NK-92 (cell line): ENCODE measurements around the gene APOL1.
A peak's percentile ranks its signal among the peaks of the same experiment; 100 is the strongest.
"Not testable (repeated sequence)": the region's sequence is repeated elsewhere in the genome, so short reads cannot be mapped to it uniquely, and the experiment has no call there.

Experiments
- DNase-seq: peaks from one replicate; lab custom pipeline; 2025; ENCODE audit not compliant: unreplicated experiment; lab: John Stamatoyannopoulos, UW

The APOL1 gene

DNA sequence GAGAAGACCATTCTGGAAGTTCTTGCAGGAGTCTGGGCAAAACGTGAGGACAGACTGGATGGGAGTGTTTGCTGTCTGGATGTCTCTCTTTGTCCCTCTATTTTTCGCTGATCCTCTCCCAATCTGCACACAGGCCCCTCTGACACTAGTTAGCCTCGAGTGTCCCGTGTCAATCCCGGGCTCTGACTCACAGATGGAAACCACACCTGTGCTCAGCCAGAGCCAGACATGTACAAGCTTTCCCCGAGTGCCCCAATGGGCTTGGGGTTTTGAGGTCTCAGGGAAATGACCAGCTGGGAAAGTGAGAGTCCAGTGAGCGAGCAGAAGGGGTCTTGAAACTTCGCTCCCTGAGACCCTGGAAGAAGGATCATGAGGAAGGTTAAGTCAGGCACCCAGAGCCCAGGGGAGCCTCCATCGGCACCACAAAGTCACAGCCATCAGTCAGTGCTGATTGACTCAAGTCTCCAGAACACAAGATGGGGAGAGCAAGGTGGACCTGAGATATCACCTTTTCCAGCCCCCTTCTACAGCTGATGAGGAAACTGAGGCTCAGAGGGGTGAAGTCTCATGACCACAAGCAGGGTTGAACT is 27.5 kb upstream of the APOL1 start:
- DNase-seq: no peak

DNA sequence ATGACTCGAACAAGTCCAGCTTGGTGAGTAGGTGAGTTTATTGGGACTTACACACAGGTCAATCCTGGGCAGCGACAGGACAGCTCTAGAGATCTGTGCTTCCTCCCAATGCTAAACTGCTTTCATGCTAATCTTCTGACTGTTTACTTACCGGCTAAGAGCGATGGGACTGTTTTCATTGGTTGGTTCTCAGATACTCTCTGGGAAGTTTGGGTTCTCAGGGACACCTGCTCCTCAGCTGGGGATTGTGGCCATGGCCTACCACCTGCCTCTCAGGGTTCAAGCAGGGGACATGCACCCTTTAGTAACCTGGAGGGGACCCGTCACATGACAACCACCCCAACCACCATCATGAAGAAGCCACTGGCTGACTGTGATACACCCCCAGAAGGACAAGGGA is 26.7 kb upstream of the APOL1 start:
- no peak for DNase-seq

DNA sequence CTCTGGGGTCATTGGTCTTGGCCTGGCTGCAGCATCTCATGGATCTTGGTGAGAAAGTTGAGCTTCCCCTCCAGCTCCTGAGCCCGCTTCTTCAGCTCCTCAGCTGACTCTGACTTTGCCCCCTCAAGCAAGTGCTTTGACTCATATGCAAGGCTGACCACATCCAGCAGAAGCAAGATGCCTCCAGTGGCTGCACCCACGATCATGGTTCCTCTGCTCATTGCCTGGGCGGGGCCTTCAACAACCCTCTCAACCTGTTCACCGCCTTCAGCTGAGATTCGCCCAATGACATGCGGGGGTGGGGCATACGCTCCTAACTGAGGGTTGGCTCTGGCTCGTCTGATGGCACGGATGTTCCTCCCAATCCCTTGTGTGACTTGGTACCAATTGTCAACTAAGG is 25.5 kb upstream of the APOL1 start:
- DNase-seq: no peak

DNA sequence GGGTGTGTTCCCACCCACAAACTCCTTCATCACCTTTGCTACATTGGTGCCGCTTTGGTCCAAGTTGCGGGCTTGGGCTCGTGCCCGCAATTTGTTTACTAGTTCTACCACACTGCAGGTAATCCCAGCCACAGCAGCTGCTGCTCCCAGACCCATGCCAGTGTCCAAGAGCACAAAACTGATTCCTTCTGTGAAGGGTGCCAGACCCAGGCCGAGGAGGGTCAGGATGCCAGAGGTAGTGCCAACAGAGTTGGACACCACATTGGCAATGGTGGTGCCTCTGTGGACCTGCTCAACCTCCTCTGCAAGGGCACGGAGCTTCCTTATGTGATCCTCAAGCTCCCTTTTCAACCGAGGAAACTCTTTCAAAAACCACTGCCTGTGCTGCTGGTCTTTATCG is 25.1 kb upstream of the APOL1 start:
- DNase-seq: no peak

DNA sequence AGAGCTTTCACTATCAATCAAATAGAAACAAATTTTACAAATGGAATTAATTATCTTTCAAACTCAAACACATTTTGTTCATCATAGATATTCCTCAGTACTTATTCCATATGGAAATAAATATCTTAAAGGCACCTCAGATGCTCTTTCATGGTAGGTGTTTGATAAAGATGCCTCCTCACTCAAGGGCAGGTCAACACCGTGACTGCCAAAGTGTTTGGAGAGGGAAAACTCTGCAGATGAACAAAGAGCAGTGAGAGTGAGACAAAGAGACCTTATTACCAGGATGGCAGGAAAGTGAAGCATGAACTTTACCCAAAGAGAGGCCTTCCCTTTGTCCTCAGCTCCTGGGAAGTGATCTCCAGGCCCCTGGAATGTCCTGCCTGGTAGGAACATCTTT is 24.6 kb upstream of the APOL1 start:
- DNase-seq: not testable (repeated sequence)

DNA sequence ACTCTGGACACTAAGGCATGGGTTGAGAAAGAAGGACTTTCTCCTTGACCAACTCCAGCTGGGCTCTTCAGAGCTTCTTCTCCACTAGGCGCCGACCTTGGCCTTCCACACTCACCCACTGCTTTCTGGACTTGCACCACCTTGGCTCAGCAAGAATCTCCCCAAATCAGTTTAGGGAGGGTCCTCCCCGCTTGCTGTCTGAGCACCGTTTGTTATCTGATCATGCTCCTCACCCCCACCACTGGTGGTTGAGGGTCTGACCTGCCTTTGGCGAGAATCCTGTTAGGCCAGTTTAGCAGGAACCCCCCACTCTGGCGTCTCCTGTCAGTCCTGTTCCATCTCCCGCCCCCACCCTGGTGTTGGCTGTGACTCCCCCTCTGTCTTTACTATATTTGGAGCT is 24.0 kb upstream of the APOL1 start:
- no peak for DNase-seq

DNA sequence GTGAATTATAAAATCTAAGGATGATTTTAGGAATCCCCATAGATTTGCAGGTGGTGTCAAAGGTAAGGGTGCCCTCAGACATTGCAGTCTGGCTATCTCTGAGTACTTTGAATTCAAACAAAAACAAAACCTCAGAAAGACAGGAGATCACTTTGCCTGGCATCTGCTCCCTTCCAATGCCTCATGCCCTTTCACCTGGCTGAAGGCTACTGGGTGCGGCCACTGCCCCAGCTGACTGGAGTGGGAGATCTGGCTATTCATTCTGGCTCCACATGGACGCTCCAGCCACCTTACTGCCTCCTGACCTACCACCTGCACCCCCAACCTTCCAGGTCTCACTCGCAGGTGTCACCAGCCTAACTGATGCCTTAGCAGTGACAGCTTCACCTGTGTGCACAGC is 23.3 kb upstream of the APOL1 start:
- not testable (repeated sequence) for DNase-seq

DNA sequence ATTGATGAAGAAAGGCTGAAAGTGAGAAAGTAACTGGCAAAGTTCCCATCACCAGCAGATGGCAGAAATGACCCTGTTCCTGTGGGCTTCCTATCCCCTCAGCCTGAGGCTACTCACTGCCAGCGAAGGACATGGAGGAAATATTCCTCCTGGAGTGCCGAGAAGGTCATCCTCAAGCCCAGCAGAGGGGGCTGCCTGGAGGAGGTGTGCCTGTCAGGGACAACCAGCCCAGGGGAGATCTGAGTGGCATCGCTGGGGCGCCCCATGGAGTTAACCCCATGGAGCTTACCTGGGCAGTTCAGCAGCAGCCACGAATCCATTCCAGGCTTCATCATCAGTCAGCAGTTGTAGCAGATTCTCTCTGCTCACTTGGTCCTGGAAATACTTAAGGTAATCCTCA is 21.9 kb upstream of the APOL1 start:
- not testable (repeated sequence) for DNase-seq

DNA sequence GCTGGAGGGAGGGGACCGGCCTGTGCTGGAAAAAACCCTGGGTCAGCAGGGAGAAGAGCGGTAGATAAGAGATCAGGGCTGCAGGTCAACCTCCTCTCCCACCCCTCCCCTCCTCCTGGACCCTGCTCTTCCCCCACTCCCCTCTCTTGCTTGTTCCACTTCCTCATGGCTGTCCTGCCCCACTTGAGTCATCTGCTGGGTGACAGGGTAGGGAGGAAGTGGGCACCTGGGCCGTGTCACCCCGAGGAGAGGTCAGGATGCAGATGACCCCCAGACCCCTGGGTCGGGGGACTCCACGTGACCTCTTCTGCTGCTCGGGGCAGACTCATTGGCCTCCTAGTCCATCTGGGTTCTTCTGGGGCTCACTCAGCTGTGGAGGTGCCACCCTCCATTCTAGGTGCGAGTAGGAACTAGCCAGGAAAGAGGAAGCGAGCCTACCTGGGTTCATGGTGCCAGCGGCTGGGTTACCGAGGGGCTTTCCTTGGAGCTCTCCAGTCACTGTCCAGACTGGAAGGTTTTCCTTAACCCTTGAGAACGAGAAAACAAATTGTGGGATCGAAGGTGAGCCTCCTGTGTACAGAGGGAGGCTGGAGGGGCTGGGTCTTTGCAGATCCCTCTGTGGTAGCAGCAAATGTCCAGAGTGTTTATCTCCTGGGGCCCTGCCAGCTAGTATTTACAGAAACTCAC is 20.1 kb upstream of the APOL1 start:
- no peak for DNase-seq

DNA sequence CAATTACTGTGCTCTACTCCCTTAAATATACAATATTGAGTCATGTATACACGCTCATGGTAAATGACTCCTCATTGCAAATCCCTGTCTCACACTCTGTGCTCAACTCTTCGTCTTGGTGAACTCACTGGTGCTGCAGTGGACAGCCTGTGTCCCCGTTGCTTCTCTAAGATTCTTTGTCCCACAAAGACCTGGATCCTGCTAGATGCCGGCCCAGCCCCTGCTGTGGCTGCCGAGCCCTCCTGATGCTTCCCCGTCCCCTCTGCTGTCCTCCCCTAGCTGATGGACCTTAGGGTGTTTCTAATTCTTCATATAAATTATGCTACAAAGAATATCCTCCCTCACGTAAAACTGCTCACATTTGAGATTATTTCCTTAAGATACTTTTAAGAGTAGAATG is 19.1 kb upstream of the APOL1 start:
- no peak for DNase-seq

DNA sequence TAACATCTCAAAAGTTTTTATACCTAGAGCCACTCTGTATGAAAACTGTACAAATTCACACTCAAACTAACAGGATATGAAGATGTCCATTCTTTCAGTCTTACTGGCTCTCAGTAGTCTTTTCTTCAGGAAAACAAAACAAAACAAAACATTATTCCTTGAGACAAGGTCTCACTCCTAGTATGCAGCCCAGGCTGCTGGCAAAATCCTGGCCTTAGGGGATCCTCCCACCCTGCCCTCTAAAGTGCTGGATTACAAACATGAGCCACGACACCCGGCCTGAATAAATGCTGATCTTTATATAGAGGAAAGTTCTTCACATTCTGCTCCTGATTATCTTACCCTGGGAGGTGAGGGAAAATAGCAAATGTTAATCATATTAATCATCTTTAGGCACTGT is 18.7 kb upstream of the APOL1 start:
- DNase-seq: no peak

DNA sequence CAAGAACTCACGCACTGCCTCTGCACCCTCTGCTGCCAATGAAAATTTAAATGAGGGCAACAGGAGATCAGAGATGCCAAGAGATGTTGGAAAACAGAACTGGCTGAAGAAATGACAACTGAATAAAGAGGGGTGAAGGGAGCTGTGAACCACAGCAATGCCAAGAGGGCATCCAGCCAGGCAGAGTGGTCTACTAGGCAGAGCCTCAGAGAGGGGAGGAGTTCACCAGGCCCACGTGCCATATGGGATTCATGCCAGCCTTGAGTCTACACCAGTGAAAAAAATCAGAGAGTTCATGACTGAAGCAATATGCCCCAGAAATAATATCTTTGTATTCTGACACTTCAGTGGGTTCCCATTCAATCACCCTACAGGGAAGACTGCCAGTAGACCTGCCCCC is 18.0 kb upstream of the APOL1 start:
- DNase-seq: no peak

DNA sequence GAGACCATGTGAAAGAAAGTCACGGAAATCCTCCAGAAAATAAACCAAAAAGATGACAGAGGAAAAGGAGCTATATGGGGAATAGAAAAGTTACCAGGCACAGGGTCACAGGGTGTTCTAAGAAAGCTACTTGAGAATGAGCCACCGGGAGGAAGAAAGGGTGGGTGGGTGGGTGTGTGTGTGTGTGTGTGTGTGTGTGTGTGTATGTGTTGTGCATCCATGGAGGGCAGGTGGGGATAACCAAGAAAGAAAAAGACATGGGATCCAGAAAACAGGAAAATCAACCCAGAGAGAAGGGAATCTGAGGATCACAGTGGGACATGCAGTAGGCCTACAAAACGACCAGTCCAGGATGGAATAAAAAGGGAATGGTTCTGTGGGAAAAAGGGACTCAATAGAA is 17.3 kb upstream of the APOL1 start:
- no peak for DNase-seq

DNA sequence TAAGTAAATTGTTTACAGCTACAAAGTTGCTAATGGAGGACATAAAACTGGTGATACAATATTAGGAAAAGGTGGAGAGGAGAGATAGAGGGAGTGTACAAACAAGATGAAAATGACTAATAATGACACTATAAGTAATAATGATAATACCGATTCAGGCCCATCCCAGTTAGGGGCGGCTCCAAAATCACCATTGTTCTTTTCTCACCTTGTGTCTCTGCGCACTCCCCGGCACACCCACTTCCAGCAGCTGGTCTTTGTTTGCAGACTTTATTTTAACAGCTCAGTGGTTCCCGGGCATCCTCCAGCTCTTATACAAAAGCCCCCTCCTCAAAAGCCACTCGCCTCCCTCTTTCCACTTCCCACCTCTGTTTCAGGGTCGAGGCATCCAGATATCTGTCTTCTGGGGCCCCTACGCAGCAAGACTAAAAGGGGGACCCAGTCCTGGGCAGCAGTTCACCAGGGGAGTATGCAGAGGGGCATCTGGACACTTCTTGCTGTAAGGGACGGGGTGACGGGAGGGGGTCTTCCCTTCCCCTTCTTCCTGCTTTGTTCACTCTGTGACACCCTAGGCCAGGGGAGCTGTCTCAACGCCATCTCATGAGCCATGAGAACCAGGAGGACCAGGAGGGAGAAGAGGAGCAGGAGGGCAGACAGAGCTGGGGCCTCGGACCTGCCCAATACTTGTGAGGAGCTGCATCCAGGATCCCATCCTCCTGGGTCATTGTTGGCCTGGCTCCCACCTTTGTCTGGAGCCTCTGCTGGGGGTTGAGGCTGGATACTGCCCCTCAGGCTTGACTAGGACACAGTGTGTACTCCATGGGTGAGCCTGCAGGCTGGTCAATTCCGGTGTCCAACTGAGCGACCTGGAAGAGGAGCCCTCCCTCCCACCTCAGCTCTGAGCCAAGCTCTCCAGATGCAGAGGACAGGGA is 16.3 kb upstream of the APOL1 start:
- no peak for DNase-seq

DNA sequence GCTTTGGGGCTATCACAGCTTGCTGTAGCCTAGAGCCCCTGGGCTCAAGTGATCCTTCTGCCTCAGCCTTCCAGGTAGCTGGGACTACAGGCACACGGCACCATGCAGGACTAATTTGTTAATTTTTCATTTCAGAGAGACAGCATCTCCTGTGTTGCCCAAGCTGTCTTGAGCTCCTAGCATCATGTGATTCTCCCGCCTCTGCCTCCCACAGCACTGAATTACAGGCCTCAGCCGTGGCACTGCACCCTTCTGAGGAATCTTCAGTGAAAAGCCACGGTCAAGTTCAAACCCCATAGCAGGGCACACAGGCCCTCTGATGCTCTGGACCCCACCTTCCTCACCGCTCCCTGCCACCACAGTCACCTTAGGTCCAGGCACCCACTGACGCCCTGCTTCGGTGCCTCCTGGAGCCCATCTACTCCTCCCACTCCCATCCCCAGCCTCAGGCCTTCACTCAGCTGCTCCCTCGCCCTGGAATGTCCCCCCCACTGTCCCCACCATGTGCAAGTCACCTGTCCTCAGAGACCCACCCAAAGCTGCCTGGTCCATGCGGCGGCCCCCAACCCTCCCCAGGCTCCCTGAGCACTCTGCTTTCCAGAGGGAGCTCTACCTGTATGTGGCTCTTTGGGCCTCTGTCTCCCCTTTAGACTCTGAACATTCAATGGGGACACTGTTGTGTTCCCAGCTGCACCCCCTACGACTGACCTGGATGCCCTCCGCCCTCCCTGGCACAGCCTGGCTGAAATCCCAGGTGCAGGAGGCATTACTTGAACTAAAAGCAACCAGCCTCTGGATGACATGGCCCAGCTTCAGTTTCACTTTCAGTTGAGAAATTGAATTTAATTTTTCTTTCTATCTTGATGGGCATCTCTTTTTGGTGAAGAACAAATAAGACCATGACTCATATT is 15.2 kb upstream of the APOL1 start:
- no peak for DNase-seq

DNA sequence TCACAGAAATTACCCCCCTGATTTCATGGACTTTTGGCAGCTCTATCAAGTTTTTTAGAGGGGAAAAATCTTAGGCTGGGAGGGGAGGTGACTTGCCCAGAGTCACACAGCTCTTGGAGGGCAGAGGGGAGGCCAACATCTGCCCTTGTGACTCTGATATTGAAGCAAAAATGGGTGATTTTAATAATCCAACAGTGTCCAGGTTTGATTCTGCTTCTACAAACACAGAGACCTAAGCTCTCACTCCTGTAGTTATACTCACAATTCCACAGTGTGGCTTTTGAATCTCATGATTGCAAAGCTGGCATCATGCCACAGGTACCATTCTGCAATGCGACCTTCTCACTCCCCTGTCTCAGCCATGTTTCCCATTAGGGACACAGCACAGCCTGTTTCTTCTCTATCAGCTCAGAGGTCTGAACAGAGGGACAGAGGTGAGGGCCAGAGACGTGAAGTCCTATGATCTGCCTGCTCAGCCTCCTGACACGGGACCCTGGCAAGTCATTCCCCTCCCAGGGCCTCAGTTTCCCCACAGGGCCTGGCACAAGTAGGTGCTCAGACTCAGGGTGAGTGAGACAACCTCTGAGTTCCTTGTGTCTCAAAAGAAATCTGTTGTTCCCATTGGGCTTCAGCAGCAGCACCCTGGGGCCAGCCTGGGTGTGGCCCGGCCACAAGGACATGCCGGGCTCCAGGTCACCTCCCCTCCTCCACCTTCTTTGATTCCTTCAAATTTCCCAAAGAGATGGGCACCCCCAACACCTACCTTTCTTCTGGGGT is 14.4 kb upstream of the APOL1 start:
- no peak for DNase-seq

DNA sequence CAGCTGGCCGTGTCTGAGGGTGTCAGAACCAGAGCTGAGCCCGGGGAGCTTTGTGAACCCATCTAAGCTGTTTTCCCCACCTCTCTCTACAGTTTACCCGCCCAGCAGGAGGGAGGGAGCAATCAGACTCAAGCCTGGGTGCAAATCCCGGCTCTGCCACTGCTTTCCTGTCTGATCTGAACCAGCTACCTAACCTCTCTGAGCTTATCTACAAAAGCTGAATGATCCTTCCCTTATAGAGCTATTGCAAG is 13.9 kb upstream of the APOL1 start:
- no peak for DNase-seq

DNA sequence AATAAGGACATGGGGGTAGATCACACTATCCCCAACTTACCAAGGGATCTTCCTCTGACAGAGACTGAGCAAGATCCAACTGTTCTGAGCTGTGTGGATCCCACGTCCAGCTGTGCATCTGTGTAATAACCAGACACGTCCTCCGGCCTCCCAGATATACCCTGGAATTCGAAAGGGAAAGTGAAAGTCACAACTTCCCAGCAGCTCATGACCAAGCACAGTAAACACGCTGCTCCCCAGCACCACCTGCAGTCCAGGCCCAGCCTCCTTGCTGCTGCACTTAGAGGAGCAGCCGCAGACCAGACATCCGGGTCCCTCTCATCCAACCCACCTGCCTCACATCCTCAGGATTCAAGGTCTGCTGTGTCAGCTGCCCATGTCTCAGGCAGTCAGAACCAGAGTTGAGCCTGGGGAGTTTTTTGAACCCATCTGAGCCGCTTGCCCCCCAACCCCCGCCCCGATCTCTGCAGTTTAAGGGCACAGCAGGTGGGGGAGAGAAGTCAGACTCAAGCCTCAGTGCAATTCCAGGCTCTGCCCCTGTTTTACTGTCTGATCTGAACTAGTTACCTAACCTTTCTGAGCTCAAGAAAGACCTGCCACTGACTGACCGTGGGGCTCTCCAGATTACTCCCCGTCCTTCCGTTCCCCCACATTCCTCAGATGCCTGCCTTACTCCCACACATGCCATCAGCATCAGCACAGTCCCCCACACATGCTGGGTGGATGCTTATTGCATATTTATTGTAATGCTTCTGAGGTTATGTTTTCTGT is 13.3 kb upstream of the APOL1 start, which contains the start of gene APOL2:
TSS of gene APOL2 (minus strand) at position 127 of the 771 bp plus-strand sequence. CDS start 6,365 bp downstream, outside the sequence.
- DNase-seq: peak; percentile 39

DNA sequence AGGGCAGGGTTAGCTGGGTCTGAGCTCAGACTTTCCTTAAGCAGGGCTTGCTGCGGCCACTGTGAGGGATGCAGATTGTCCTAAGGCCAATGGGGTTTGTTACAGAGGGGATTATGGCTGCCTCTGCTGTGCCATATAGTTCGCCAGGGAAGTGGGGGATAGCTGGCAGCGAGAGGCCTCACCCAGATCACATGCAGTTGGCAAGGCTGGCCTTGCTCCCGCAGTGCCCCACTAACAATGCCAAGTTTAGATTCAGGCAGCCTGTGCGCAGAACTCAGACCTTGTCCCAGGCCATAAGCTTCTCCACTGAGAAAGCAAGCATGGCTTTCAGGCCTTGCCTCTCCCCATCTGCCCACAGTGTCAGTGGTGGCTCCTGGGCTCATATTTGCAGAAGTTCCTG is 8.9 kb upstream of the APOL1 start:
- no peak for DNase-seq
